ENCODE data around the gene SCGB1D4.

DNA sequence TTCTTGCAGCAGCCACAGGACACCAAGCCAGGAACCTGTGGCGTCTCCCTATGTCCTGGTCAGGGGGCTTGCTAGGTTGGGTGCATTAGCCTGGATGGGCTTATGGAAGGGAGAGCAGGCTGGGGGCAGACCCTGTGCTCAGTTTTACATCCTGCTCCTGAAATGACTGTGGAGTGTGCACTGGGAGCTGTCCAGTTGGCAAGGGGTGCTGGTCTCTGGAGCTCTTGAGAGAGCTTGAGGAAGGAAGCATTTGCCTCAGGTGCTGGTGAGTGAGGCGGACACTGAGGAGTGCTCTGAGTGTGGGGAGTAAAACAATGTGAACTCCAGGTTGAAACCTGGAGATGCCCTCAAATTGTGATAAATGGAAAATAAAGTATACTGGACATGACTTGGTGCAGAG is 3.4 kb downstream of the SCGB1D4 start:
- TF ChIP-seq POLR2A (IDR thresholded peaks at IDR 0.05) (no peak), POLR2AphosphoS5 (IDR thresholded peaks at IDR 0.05) (no peak)
- TF ChIP-seq, protein P1, sequence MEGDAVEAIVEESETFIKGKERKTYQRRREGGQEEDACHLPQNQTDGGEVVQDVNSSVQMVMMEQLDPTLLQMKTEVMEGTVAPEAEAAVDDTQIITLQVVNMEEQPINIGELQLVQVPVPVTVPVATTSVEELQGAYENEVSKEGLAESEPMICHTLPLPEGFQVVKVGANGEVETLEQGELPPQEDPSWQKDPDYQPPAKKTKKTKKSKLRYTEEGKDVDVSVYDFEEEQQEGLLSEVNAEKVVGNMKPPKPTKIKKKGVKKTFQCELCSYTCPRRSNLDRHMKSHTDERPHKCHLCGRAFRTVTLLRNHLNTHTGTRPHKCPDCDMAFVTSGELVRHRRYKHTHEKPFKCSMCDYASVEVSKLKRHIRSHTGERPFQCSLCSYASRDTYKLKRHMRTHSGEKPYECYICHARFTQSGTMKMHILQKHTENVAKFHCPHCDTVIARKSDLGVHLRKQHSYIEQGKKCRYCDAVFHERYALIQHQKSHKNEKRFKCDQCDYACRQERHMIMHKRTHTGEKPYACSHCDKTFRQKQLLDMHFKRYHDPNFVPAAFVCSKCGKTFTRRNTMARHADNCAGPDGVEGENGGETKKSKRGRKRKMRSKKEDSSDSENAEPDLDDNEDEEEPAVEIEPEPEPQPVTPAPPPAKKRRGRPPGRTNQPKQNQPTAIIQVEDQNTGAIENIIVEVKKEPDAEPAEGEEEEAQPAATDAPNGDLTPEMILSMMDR (IDR thresholded peaks at IDR 0.05 in 8 of 11, conservative IDR thresholded peaks at IDR 0.05 in 3 of 11): no peak

Data from spleen (tissue), 7 donors.